A673 (cell line): ENCODE data around the gene NEK8. TPM values are rescaled to one million over a fixed set of nuclear protein-coding genes. Genes with fewer than 3 reads are reported as not detected.

ENCODE experiments used
- BruUV-seq: library from RNA; stranded (reverse); fragments of 400-500 nt; replicated peaks from 2 replicates; lab custom pipeline; 2021; lab: Mats Ljungman, UMichigan
- CTCF ChIA-PET: fragments of 300-600 bp; sonication (Branson Sonifier 250); formaldehyde crosslinking; loops from one replicate; lab custom pipeline; 2022; ENCODE audit warnings: antibody characterized with exemption; lab: Charles Lee
- POLR2A ChIA-PET: fragments of 300-600 bp; sonication (Branson Sonifier 250); formaldehyde crosslinking; loops from one replicate; lab custom pipeline; 2022; ENCODE audit warnings: antibody characterized with exemption; ENCODE audit not compliant: low non-redundant PET; lab: Charles Lee
- DNase-seq: peaks from one replicate; pipeline ENCODE4 v3.0.0-alpha.2; 2015; ENCODE audit warnings: low spot score
- H3K27ac ChIP-seq: fragments of 200-600 bp; sonication (generic); 2 replicates; pipeline ENCODE4 v1.5.1; 2016; ENCODE audit warnings: mixed run types, low read depth, mild to moderate bottlenecking, mixed read lengths, antibody characterized with exemption, low read length; ENCODE audit not compliant: poor library complexity, severe bottlenecking
- H3K27me3 ChIP-seq: fragments of 200-600 bp; sonication (generic); replicated peaks from 2 replicates; pipeline ENCODE4 v1.6.1; 2017; ENCODE audit warnings: mixed run types, low read depth, mild to moderate bottlenecking, mixed read lengths, antibody characterized with exemption, low read length; ENCODE audit not compliant: insufficient read depth, poor library complexity
- H3K36me3 ChIP-seq: fragments of 200-600 bp; sonication (generic); 2 replicates; pipeline ENCODE4 v1.6.1; 2016; ENCODE audit warnings: mixed run types, mild to moderate bottlenecking, mixed read lengths, antibody characterized with exemption, low read length; ENCODE audit not compliant: insufficient read depth, poor library complexity, severe bottlenecking
- H3K4me1 ChIP-seq: fragments of 200-600 bp; sonication (generic); 2 replicates; pipeline ENCODE4 v1.6.1; 2017; ENCODE audit warnings: mixed run types, mild to moderate bottlenecking, mixed read lengths, antibody characterized with exemption, low read length; ENCODE audit not compliant: insufficient read depth, poor library complexity, severe bottlenecking
- H3K4me3 ChIP-seq: fragments of 200-600 bp; sonication (generic); 2 replicates; pipeline ENCODE4 v1.5.1; 2016; ENCODE audit warnings: low read depth, mixed run types, mild to moderate bottlenecking, mixed read lengths, low read length; ENCODE audit not compliant: poor library complexity, severe bottlenecking
- H3K9me3 ChIP-seq: fragments of 200-600 bp; sonication (generic); 2 replicates; pipeline ENCODE4 v1.6.1; 2016; ENCODE audit warnings: mixed run types, low read depth, mild to moderate bottlenecking, mixed read lengths, antibody characterized with exemption, low read length; ENCODE audit not compliant: poor library complexity, severe bottlenecking
- EZH2 ChIP-seq: fragments of 200-600 bp; sonication (generic); IDR thresholded peaks from 2 replicates; pipeline ENCODE4 v1.6.1; 2017; ENCODE audit warnings: borderline replicate concordance, low read depth, mild to moderate bottlenecking, mixed read lengths, antibody characterized with exemption, low read length; ENCODE audit not compliant: poor library complexity, severe bottlenecking
- intact Hi-C: fragments of 100-400 bp; cut with micrococcal nuclease; formaldehyde crosslinking; loops from one replicate; pipeline ENCODE4 v1.10.0; 2022; ENCODE audit not compliant: unreplicated experiment
- total RNA-seq: library from RNA; stranded (reverse); gene quantifications from 2 replicates; pipeline ENCODE4 v1.2.3, GENCODE V29; 2021
- TF ChIP-seq, protein P1 (sequence below): fragments of 300-800, 200-600 bp; sonication (generic); conservative IDR thresholded peaks from 2 replicates; pipeline ENCODE4 v1.5.1; 2017; ENCODE audit warnings: low read depth, mild to moderate bottlenecking, antibody characterized with exemption, low read length, moderate library complexity, mixed read lengths

NEK8 gene
- total RNA-seq, 1 experiment from 2014 or later = 3.9 TPM

DNA sequence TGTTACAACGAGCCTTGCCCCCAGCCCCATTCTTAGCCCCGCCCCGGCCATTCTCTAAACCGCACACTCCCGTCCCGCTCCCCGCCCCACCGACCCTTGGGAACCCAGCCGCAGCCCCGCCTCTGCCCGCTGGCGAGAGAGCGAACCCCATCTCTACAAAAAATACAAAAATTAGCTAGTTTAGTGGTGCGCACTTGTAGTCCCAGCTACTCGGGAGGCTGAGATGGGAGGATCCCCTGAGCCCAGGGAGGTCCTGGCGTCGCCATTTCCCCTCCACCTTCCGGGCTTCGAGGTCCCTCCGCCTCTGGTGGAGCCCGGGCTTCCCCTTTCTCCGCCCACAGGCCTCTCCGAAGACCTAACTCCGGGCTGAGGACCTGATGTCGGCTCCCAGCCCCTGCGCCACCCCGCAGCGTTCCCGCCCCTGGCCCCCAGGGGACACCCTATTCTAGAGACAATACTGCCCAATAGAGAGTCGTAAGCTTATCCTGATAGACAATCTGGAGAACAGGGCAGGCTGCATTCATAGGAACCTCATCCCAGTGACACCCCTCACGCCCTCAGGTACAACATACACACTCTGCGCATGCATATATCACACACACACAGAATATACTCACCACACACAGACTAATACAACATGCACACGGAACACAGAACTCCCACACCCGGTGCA is 16.4 kb upstream of the NEK8 start:
- Histone ChIP-seq H3K27ac (no peak overlapping the region), H3K36me3 (peaks cover 27% of the 10 kb centered on the region), H3K4me3 (no peak overlapping the region), H3K27me3 (no peaks in the 10 kb centered on the region), H3K9me3 (no peaks in the 10 kb centered on the region), H3K4me1 (peaks cover 16% of the 10 kb centered on the region)
- no TSS peak for BruUV-seq
- intact Hi-C loops = loop anchor here (5.0 kb wide), 1 partner anchor 50 kb away; the partner anchor contains the start of genes SDF2 and SUPT6H
- DNase-seq = no peak
- ChIA-PET CTCF (interaction anchor here (1.0 kb wide), 1 partner anchor 15 kb away, joined by 5 read pairs; no protein-coding TSS in a partner anchor), POLR2A (no interaction called here)
- TF ChIP-seq, protein P1, sequence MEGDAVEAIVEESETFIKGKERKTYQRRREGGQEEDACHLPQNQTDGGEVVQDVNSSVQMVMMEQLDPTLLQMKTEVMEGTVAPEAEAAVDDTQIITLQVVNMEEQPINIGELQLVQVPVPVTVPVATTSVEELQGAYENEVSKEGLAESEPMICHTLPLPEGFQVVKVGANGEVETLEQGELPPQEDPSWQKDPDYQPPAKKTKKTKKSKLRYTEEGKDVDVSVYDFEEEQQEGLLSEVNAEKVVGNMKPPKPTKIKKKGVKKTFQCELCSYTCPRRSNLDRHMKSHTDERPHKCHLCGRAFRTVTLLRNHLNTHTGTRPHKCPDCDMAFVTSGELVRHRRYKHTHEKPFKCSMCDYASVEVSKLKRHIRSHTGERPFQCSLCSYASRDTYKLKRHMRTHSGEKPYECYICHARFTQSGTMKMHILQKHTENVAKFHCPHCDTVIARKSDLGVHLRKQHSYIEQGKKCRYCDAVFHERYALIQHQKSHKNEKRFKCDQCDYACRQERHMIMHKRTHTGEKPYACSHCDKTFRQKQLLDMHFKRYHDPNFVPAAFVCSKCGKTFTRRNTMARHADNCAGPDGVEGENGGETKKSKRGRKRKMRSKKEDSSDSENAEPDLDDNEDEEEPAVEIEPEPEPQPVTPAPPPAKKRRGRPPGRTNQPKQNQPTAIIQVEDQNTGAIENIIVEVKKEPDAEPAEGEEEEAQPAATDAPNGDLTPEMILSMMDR = no peak
- no peak for TF ChIP-seq EZH2

DNA sequence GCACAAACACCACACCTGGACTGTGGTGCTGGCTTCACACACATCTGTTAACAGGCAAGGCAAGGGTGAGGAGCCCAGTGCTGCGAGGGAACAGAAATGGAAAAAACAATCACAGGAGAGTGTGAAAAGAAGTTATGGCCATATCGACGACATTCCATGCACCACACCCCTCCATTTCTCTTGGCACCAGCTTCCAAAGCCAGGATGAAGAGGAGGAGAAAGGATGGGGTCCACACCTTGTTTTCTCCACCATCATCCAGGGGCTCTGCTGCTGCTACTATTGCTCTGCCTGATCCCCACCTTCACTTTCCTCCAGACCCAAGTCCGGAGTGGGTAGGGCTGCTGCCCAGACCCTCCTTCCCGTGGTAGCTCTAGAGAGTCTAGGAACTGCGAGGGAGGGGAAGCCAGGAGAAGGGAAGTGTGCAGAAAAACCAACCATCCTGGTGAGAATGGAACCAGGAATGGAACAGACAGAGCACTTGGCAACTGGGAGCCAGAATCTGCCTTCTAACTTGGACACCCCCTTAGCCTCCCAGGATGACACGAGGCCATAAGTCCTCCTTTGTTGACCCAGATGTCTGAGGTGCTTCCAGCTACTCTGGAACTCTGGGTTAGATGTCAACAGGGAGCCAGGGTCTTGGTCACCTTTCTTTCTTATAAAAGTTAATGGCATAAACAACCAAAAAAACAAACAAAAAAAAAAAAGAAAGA is 15.7 kb upstream of the NEK8 start:
- Histone ChIP-seq H3K27ac (no peak overlapping the region), H3K9me3 (no peaks in the 10 kb centered on the region), H3K4me3 (no peak overlapping the region), H3K4me1 (peaks cover 16% of the 10 kb centered on the region), H3K36me3 (peaks cover 27% of the 10 kb centered on the region), H3K27me3 (no peaks in the 10 kb centered on the region)
- BruUV-seq = no TSS peak
- intact Hi-C loops = loop anchor here (5.0 kb wide), 1 partner anchor 51 kb away; the partner anchor contains the start of genes SDF2 and SUPT6H
- TF ChIP-seq EZH2 = no peak
- TF ChIP-seq, protein P1 = no peak
- no peak for DNase-seq
- POLR2A ChIA-PET = interaction anchor here (0.5 to 0.6 kb wide), 2 partner anchors 239 to 366 kb away, joined by 3 to 4 read pairs; no protein-coding TSS in a partner anchor
- CTCF ChIA-PET = interaction anchor here (1.0 kb wide), 1 partner anchor 14 kb away, joined by 5 read pairs; no protein-coding TSS in a partner anchor

DNA sequence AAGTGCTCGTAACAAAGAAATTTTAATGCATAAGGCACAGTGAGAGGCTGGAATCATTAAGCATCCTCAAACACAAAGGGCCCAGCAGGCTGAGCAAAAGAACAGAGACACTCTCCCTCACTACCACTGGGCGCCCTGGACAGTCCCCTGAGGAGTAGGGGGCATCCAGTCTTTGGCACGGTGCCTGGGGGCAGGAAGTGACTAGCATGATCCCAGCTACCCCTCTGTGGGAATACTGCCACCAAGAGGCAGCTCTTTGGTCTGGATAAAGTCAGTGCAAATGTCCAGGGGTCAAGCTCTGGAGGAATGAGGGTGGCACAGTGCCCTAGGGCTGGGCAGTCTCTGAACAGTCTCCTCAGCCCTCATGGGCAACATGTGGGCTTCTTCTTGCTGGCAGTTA is 14.3 kb upstream of the NEK8 start:
- Histone ChIP-seq H3K27ac (no peak overlapping the region), H3K4me3 (no peak overlapping the region), H3K4me1 (peaks cover 29% of the 10 kb centered on the region), H3K9me3 (no peaks in the 10 kb centered on the region), H3K27me3 (no peaks in the 10 kb centered on the region), H3K36me3 (peaks cover 27% of the 10 kb centered on the region)
- no TSS peak for BruUV-seq
- CTCF ChIA-PET = no interaction called here
- intact Hi-C loops = loop anchor here (5.0 kb wide), 1 partner anchor 52 kb away; the partner anchor contains the start of genes SDF2 and SUPT6H
- POLR2A ChIA-PET = no interaction called here
- TF ChIP-seq EZH2 = no peak
- TF ChIP-seq, protein P1 = no peak
- no peak for DNase-seq
